Esophagus muscularis mucosa (tissue), 4 donors: Measurements from ENCODE around the gene FGF12. TPM values are rescaled to one million over a fixed set of nuclear protein-coding genes. Genes with fewer than 3 reads are reported as not detected.

Source experiments
- DNase-seq: peaks from one replicate; pipeline ENCODE4 v3.0.0-alpha.2; 2017; ENCODE audit errors: extremely low spot score
- H3K27ac ChIP-seq, 4 donors: fragments of 200-600 bp; sonication (generic); replicated peaks in 1 of 4; 1 replicate in 3 of 4; 2 replicates in 1 of 4; pipeline ENCODE4 v1.5.1; 2016 to 2019; ENCODE audit warnings: mild to moderate bottlenecking in 1 of 4
- H3K27me3 ChIP-seq, 4 donors: fragments of 200-600 bp; sonication (generic); one replicate each; pipeline versions ENCODE4 v1.5.1 to v1.6.0; 2016 to 2019
- H3K36me3 ChIP-seq, 4 donors: fragments of 200-600 bp; sonication (generic); one replicate each; pipeline ENCODE4 v1.5.1; 2016 to 2019
- H3K4me1 ChIP-seq, 4 donors: fragments of 200-600 bp; sonication (generic); one replicate each; pipeline ENCODE4 v1.5.1; 2016 to 2019
- H3K4me3 ChIP-seq, 4 donors: fragments of 200-600 bp; sonication (generic); 1 replicate in 2 of 4; 2 replicates in 2 of 4; pipeline ENCODE4 v1.5.1; 2016 to 2019; ENCODE audit warnings: mild to moderate bottlenecking in 4 of 4, moderate library complexity in 1 of 4
- H3K9me3 ChIP-seq, 4 donors: fragments of 200-600 bp; sonication (generic); 1 replicate in 3 of 4; 2 replicates in 1 of 4; pipeline ENCODE4 v1.5.1; 2016 to 2019
- EP300 ChIP-seq: sonication (generic); formaldehyde crosslinking; IDR thresholded peaks from one replicate; pipeline ENCODE4 v1.6.1; 2017; ENCODE audit warnings: antibody characterized with exemption
- POLR2A ChIP-seq: fragments of 450-650 bp; IDR thresholded peaks from one replicate; pipeline ENCODE4 v1.6.1; 2017; ENCODE audit warnings: antibody characterized with exemption, moderate library complexity, mild to moderate bottlenecking, low read depth
- POLR2AphosphoS5 ChIP-seq, 2 donors: sonication (generic); formaldehyde crosslinking; IDR thresholded peaks; one replicate each; pipeline ENCODE4 v1.6.1; 2017; ENCODE audit warnings: antibody characterized with exemption in 2 of 2
- WGBS: methylation state at CpG from one replicate; pipeline ENCODE4 v1.1.5; 2018; 5-methylcytosine and 5-hydroxymethylcytosine counted together
- intact Hi-C: fragments of 100-400 bp; cut with DNase I; formaldehyde crosslinking; loops from one replicate; pipeline ENCODE4 v1.15.1; 2023
- total RNA-seq, 4 donors: library from RNA; depleted of rRNA; stranded (reverse); fragments of >200 nt; gene quantifications; one replicate each; pipeline versions ENCODE4 v1.1.0 to v1.2.1, GENCODE V29; 2016
- TF ChIP-seq, protein P1 (sequence below), 3 experiments: fragments of 200-600 bp in 2 of 3; fragments of 450-650 bp in 1 of 3; sonication (generic) in 2 of 3; IDR thresholded peaks; one replicate each; pipeline ENCODE4 v1.5.1; 2017 to 2019; ENCODE audit warnings: antibody characterized with exemption in 3 of 3, mild to moderate bottlenecking in 2 of 3, moderate library complexity in 1 of 3

Gene FGF12
- total RNA-seq, 4 donors from 2014 or later: 4.6 to 19.5 (median 10.2) TPM

DNA sequence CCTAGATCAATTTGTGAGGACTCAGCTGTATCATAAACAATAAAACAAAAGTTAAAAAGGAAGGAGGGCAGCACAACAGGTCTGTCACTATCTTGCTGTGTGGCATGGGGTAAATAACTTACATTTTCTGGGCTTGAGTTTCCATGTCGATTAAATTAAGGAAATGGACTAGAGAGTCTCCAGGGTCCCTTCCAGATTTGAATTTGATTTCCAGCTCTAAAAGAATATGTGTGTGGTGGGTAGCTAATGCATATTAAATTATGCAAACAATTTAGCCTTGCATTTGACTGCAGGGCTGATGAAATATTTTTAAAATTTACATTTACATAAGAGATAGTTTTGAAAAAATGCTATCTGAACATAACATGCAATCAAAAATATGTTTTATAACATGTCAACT lies 447.7 kb downstream of the FGF12 start:
- no peak for DNase-seq
- no peak overlapping the region for H3K27ac ChIP-seq
- H3K27me3 ChIP-seq: no peaks in the 10 kb centered on the region
- intact Hi-C loops: no loop called here
- 77% methylated on average over 1 of the region's 1 CpG for WGBS
- H3K9me3 ChIP-seq: no peaks in the 10 kb centered on the region
- H3K36me3 ChIP-seq: no peaks in the 10 kb centered on the region
- no peak overlapping the region for H3K4me3 ChIP-seq
- peaks cover 0 to 1% (median under 1%) of the 10 kb centered on the region in 4 donors for H3K4me1 ChIP-seq
- TF ChIP-seq POLR2AphosphoS5 (IDR thresholded peaks at IDR 0.05) (no peak), POLR2A (no peak), EP300 (no peak)
- TF ChIP-seq, protein P1, sequence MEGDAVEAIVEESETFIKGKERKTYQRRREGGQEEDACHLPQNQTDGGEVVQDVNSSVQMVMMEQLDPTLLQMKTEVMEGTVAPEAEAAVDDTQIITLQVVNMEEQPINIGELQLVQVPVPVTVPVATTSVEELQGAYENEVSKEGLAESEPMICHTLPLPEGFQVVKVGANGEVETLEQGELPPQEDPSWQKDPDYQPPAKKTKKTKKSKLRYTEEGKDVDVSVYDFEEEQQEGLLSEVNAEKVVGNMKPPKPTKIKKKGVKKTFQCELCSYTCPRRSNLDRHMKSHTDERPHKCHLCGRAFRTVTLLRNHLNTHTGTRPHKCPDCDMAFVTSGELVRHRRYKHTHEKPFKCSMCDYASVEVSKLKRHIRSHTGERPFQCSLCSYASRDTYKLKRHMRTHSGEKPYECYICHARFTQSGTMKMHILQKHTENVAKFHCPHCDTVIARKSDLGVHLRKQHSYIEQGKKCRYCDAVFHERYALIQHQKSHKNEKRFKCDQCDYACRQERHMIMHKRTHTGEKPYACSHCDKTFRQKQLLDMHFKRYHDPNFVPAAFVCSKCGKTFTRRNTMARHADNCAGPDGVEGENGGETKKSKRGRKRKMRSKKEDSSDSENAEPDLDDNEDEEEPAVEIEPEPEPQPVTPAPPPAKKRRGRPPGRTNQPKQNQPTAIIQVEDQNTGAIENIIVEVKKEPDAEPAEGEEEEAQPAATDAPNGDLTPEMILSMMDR (IDR thresholded peaks at IDR 0.05): no peak

DNA sequence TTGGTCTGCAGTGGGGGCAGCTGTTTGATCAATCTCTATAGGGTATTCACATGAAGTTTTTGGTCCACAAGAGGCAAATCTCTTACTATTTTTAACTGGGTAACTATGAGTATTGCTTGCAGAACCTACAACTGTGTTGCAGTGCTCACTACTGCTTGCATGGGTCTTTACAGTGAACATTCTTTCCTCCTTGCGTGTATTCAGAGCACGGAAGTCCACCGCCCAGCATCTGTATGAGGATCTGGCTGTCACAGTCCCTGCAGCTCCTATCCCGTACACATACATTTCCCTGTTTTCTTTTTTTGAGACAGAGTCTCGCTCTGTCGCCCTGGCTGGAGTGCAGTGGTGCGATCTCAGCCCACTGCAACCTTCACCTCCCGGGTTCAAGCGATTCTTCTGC lies 449.9 kb downstream of the FGF12 start:
- DNase-seq: no peak
- Histone ChIP-seq H3K4me1 (peaks cover 0 to 22% (median 14%) of the 10 kb centered on the region in 4 donors), H3K9me3 (no peaks in the 10 kb centered on the region), H3K4me3 (no peak overlapping the region), H3K27ac (no peak overlapping the region), H3K36me3 (no peaks in the 10 kb centered on the region), H3K27me3 (no peaks in the 10 kb centered on the region)
- intact Hi-C loops: no loop called here
- no peak for TF ChIP-seq EP300
- TF ChIP-seq POLR2A: no peak
- no peak for TF ChIP-seq POLR2AphosphoS5 (IDR thresholded peaks at IDR 0.05)
- TF ChIP-seq, protein P1 (IDR thresholded peaks at IDR 0.05): no peak
- WGBS: 96% methylated on average over 9 of the region's 9 CpGs

DNA sequence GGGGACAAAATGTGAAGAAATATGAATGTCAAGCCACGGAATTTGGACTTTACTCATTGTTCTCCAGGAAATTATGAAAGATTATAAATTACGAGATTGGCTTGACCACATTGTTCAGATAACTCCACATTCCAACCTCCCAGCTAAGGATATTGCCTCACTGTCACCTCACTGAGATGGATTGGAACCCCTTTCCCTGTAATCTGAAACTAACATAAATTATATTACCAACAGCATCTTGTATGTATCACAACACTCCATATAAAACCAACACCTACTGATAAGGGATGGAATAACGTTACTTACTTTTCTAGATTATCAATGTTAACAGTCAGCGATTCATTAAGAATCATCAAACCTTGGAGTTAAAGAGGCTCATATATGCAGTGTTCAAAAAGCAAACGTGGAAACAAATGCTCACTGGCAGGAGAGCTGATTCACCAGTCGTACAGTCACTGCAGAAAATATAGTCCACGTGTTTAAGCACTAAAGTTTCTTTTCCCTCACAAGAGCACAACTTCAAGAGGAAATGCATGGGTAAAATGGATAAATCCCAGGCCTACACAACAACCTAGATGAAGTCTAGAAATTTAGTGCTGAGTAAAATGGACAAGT lies 451.5 kb downstream of the FGF12 start:
- TF ChIP-seq POLR2AphosphoS5 (IDR thresholded peaks at IDR 0.05) (no peak), POLR2A (no peak), EP300 (no peak)
- TF ChIP-seq, protein P1 (IDR thresholded peaks at IDR 0.05): no peak
- no peaks in the 10 kb centered on the region for H3K9me3 ChIP-seq
- H3K27me3 ChIP-seq: no peaks in the 10 kb centered on the region
- no peak overlapping the region for H3K27ac ChIP-seq
- H3K36me3 ChIP-seq: no peaks in the 10 kb centered on the region
- H3K4me3 ChIP-seq: no peak overlapping the region
- H3K4me1 ChIP-seq: peaks cover 0 to 34% (median 22%) of the 10 kb centered on the region in 4 donors
- DNase-seq: no peak
- WGBS: 66% methylated on average over 7 of the region's 7 CpGs
- intact Hi-C loops: no loop called here

DNA sequence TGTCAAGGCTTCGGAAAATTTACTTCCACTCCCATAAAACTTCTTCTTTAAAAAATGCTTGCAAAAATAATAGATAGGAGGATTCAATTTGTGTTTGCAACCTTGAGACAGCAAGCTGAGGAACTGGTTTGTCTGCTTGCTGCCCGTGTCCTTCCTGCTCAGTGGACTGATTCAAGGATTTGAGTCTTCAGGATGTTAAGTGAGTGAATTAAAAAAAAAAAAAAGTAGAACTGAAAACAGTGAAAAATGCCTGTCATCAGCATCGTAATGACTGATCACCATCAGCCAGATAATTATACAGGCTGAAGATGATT lies 453.7 kb downstream of the FGF12 start:
- no peak for DNase-seq
- TF ChIP-seq EP300 (no peak), POLR2AphosphoS5 (IDR thresholded peaks at IDR 0.05) (no peak), POLR2A (no peak)
- TF ChIP-seq, protein P1 (IDR thresholded peaks at IDR 0.05): no peak
- no peak overlapping the region for H3K4me3 ChIP-seq
- intact Hi-C loops: no loop called here
- H3K9me3 ChIP-seq: no peaks in the 10 kb centered on the region
- H3K27ac ChIP-seq: no peak overlapping the region
- peaks cover 0 to 34% (median 23%) of the 10 kb centered on the region in 4 donors for H3K4me1 ChIP-seq
- no peaks in the 10 kb centered on the region for H3K36me3 ChIP-seq
- no peaks in the 10 kb centered on the region for H3K27me3 ChIP-seq
- WGBS: 68% methylated on average over 3 of the region's 3 CpGs
